Adrenal gland (tissue), 5 donors: ENCODE results near the gene PROK1.

ENCODE experiments used
- POLR2A ChIP-seq, 2 donors: fragments of 450-650 bp; IDR thresholded peaks; one replicate each; pipeline ENCODE4 v1.6.1; 2017; ENCODE audit warnings: antibody characterized with exemption in 2 of 2, mild to moderate bottlenecking in 2 of 2, moderate library complexity in 1 of 2
- TF ChIP-seq, protein P1 (sequence below), 6 experiments: fragments of 450-650 bp in 4 of 6; fragments of 200-600 bp in 2 of 6; sonication (generic) in 1 of 6; IDR thresholded peaks; 1 replicate in 5 of 6; 2 replicates in 1 of 6; pipeline versions ENCODE4 v1.5.1 to v1.8.0; 2016 to 2021; ENCODE audit warnings: antibody characterized with exemption in 6 of 6, mild to moderate bottlenecking in 2 of 6, moderate library complexity in 1 of 6
- donor health status: DM: no; HTN: no; CAD: no.

DNA sequence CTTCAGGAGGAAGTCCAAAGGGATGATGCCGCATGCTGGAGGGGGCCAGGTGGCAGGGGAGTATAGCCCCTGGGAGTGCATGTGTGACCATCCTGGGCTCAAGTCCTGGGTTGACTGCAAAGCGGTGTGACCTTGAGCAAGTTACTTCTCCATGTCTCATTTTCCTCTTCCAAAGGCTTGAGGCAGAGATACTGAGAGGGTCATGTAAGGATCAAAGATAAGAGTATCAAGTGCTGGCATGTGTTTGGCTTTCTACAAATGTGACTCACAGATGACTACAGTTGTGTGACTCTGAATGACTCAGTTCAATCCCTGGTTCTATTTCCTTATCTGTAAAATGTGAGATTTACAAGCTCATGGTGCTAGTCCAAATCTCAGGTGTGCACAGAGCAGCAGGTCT lies 26.1 kb downstream of the PROK1 start:
- TF ChIP-seq, protein P1, sequence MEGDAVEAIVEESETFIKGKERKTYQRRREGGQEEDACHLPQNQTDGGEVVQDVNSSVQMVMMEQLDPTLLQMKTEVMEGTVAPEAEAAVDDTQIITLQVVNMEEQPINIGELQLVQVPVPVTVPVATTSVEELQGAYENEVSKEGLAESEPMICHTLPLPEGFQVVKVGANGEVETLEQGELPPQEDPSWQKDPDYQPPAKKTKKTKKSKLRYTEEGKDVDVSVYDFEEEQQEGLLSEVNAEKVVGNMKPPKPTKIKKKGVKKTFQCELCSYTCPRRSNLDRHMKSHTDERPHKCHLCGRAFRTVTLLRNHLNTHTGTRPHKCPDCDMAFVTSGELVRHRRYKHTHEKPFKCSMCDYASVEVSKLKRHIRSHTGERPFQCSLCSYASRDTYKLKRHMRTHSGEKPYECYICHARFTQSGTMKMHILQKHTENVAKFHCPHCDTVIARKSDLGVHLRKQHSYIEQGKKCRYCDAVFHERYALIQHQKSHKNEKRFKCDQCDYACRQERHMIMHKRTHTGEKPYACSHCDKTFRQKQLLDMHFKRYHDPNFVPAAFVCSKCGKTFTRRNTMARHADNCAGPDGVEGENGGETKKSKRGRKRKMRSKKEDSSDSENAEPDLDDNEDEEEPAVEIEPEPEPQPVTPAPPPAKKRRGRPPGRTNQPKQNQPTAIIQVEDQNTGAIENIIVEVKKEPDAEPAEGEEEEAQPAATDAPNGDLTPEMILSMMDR (IDR thresholded peaks at IDR 0.05): no peak
- TF ChIP-seq POLR2A (IDR thresholded peaks at IDR 0.05): no peak
